HEK293 (cell line): ENCODE results near the gene GAK.

Experiments used
- CTCF ChIA-PET: fragments of 350-600 bp; formaldehyde crosslinking; extraction: SDS; loops from one replicate; lab custom pipeline; 2021; ENCODE audit warnings: antibody characterized with exemption; lab: Yijun Ruan, JAX
- POLR2A ChIA-PET: fragments of 300-600 bp; formaldehyde crosslinking; extraction: SDS; loops from one replicate; lab custom pipeline; 2020; ENCODE audit warnings: antibody characterized with exemption, inconsistent platforms; lab: Yijun Ruan, JAX
- H3K27ac ChIP-seq: fragments of 200-500 bp; sonication (Bioruptor generic); 2 replicates; pipeline ENCODE4 v1.5.1; 2014; ENCODE audit warnings: low read depth, low read length, control low read depth, inconsistent platforms; ENCODE audit errors: extremely low read depth
- H3K36me3 ChIP-seq, 2 experiments: fragments of 200-500 bp in 1 of 2; sonication (Bioruptor generic) in 1 of 2; 1 replicate in 1 of 2; 2 replicates in 1 of 2; pipeline ENCODE4 v1.5.1; 2014 to 2017; ENCODE audit warnings: inconsistent platforms in 2 of 2, low read length in 2 of 2; ENCODE audit not compliant: control insufficient read depth in 2 of 2, insufficient read depth in 1 of 2
- H3K4me1 ChIP-seq: fragments of 200-500 bp; sonication (Bioruptor generic); 2 replicates; pipeline ENCODE4 v1.5.1; 2014; ENCODE audit warnings: mild to moderate bottlenecking, low read length, inconsistent platforms; ENCODE audit not compliant: control insufficient read depth, insufficient read depth
- H3K4me3 ChIP-seq: 2 replicates; pipeline ENCODE4 v1.5.1; 2011; ENCODE audit warnings: low read depth, mild to moderate bottlenecking, control low read depth, low read length, moderate library complexity
- H3K9me3 ChIP-seq: fragments of 200-500 bp; sonication (Bioruptor generic); 2 replicates; pipeline ENCODE4 v1.5.1; 2014; ENCODE audit warnings: low read depth, low read length, inconsistent platforms; ENCODE audit not compliant: control insufficient read depth, insufficient read depth
- EGR2 ChIP-seq: fragments of 450-650 bp; formaldehyde crosslinking; IDR thresholded peaks from 2 replicates; pipeline ENCODE4 v1.5.1; 2016; ENCODE audit warnings: low read depth, missing biosample characterization, missing genetic modification characterization
- HIC1 ChIP-seq: fragments of 450-650 bp; formaldehyde crosslinking; IDR thresholded peaks from 2 replicates; pipeline ENCODE4 v1.5.1; 2016; ENCODE audit warnings: missing biosample characterization, missing genetic modification characterization
- HOXA7 ChIP-seq: sonication (generic); formaldehyde crosslinking; IDR thresholded peaks from 2 replicates; pipeline ENCODE4 v1.8.1; 2022; ENCODE audit warnings: missing genetic modification reagents, borderline replicate concordance
- REST ChIP-seq: fragments of 450-650 bp; formaldehyde crosslinking; IDR thresholded peaks from 2 replicates; pipeline ENCODE4 v1.5.1; 2016; ENCODE audit warnings: missing biosample characterization, missing genetic modification characterization
- ZFP69B ChIP-seq: fragments of 450-650 bp; formaldehyde crosslinking; IDR thresholded peaks from 2 replicates; pipeline ENCODE4 v1.5.1; 2016; ENCODE audit warnings: missing biosample characterization, missing genetic modification characterization
- ZIC2 ChIP-seq: fragments of 450-650 bp; formaldehyde crosslinking; IDR thresholded peaks from 2 replicates; pipeline ENCODE4 v1.5.1; 2016; ENCODE audit warnings: missing biosample characterization, missing genetic modification characterization
- ZNF121 ChIP-seq: fragments of 450-650 bp; formaldehyde crosslinking; IDR thresholded peaks from 2 replicates; pipeline ENCODE4 v1.5.1; 2016; ENCODE audit warnings: missing biosample characterization, missing genetic modification characterization
- ZNF140 ChIP-seq: fragments of 450-650 bp; formaldehyde crosslinking; IDR thresholded peaks from 2 replicates; pipeline ENCODE4 v1.5.1; 2016; ENCODE audit warnings: missing biosample characterization, missing genetic modification characterization
- ZNF174 ChIP-seq: fragments of 450-650 bp; formaldehyde crosslinking; IDR thresholded peaks from 2 replicates; pipeline ENCODE4 v1.5.0; 2017; ENCODE audit warnings: missing biosample characterization, mild to moderate bottlenecking, missing genetic modification characterization
- ZNF274 ChIP-seq, 2 experiments: fragments of 200-500 bp in 1 of 2; fragments of 450-650 bp in 1 of 2; sonication (Bioruptor generic) in 1 of 2; formaldehyde crosslinking in 1 of 2; IDR thresholded peaks; 2 replicates each; pipeline versions ENCODE4 v1.5.1 to v1.6.1; 2014 to 2016; ENCODE audit warnings: borderline replicate concordance in 1 of 2, inconsistent platforms in 1 of 2, low read length in 1 of 2, missing biosample characterization in 1 of 2, missing genetic modification characterization in 1 of 2
- ZNF302 ChIP-seq: fragments of 450-650 bp; formaldehyde crosslinking; IDR thresholded peaks from 2 replicates; pipeline ENCODE4 v1.5.1; 2016; ENCODE audit warnings: missing biosample characterization, missing genetic modification characterization, low read depth
- ZNF341 ChIP-seq: fragments of 450-650 bp; formaldehyde crosslinking; IDR thresholded peaks from 2 replicates; pipeline ENCODE4; 2016; ENCODE audit warnings: low read depth, missing biosample characterization, missing genetic modification characterization
- ZNF394 ChIP-seq: fragments of 450-650 bp; formaldehyde crosslinking; IDR thresholded peaks from 2 replicates; pipeline ENCODE4 v1.5.1; 2016; ENCODE audit warnings: missing biosample characterization, missing genetic modification characterization, mild to moderate bottlenecking, moderate library complexity, borderline replicate concordance
- ZNF398 ChIP-seq: fragments of 450-650 bp; formaldehyde crosslinking; IDR thresholded peaks from 2 replicates; pipeline ENCODE4 v1.5.1; 2017; ENCODE audit warnings: missing biosample characterization, missing genetic modification characterization
- ZNF404 ChIP-seq: fragments of 450-650 bp; formaldehyde crosslinking; IDR thresholded peaks from 2 replicates; pipeline ENCODE4 v1.5.1; 2017; ENCODE audit warnings: missing biosample characterization, missing genetic modification characterization
- ZNF501 ChIP-seq: fragments of 450-650 bp; formaldehyde crosslinking; IDR thresholded peaks from 2 replicates; pipeline ENCODE4 v1.5.1; 2016; ENCODE audit warnings: missing biosample characterization, missing genetic modification characterization
- ZNF530 ChIP-seq: fragments of 450-650 bp; formaldehyde crosslinking; IDR thresholded peaks from 2 replicates; pipeline ENCODE4 v1.5.1; 2016; ENCODE audit warnings: low read depth, missing biosample characterization, missing genetic modification characterization
- ZNF571 ChIP-seq: fragments of 450-650 bp; formaldehyde crosslinking; IDR thresholded peaks from 2 replicates; pipeline ENCODE4 v1.5.0; 2017; ENCODE audit warnings: missing biosample characterization, missing genetic modification characterization
- ZNF704 ChIP-seq: fragments of 450-650 bp; formaldehyde crosslinking; IDR thresholded peaks from 2 replicates; pipeline ENCODE4 v1.5.1; 2016; ENCODE audit warnings: missing biosample characterization, missing genetic modification characterization
- ZSCAN4 ChIP-seq: fragments of 450-650 bp; formaldehyde crosslinking; IDR thresholded peaks from 2 replicates; pipeline ENCODE4 v1.5.1; 2017; ENCODE audit warnings: missing biosample characterization, missing genetic modification characterization

The GAK gene

GRCh38 chr4:871484-871883 is 60.6 kb downstream of the GAK start (continued):
- no peak for TF ChIP-seq REST (tag by site-specific recombination)
- no peak for TF ChIP-seq ZNF174
- no peak for TF ChIP-seq ZNF530 (tag by site-specific recombination)
- no peak for TF ChIP-seq ZNF501 (tag by site-specific recombination)
- no peak for TF ChIP-seq ZNF404 (tag by site-specific recombination)
- TF ChIP-seq ZNF704, result no peak
- TF ChIP-seq ZNF121 (tag by site-specific recombination), result no peak
- TF ChIP-seq ZNF140 (tag by site-specific recombination), result no peak

GRCh38 chr4:870951-871350 is 61.2 kb downstream of the GAK start:
- no peaks in the 10 kb centered on the region for H3K9me3 ChIP-seq
- H3K4me1 ChIP-seq, result no peaks in the 10 kb centered on the region
- ChIA-PET CTCF (no interaction called here), POLR2A (no interaction called here)
- no peak overlapping the region for H3K27ac ChIP-seq
- TF ChIP-seq ZNF274 (IDR thresholded peaks at IDR 0.05; ENCODE audit: low read length), result no peak
- no peak for TF ChIP-seq ZNF274 (tag by site-specific recombination; IDR thresholded peaks at IDR 0.05; ENCODE audit: borderline replicate concordance)
- no peak for TF ChIP-seq ZFP69B (tag by site-specific recombination)
- peak; percentile 71 for TF ChIP-seq ZIC2 (tag by site-specific recombination)
- peaks cover 0 to 85% of the 10 kb centered on the region in 2 experiments; a peak in 1 of 3 replicates for H3K36me3 ChIP-seq
- H3K4me3 ChIP-seq, result no peak overlapping the region

- Histone ChIP-seq H3K4me1 (no peaks in the 10 kb centered on the region), H3K27ac (no peak overlapping the region), H3K9me3 (no peaks in the 10 kb centered on the region), H3K4me3 (no peak overlapping the region), H3K36me3 (peaks cover 0 to 85% of the 10 kb centered on the region in 2 experiments; a peak in 1 of 3 replicates)
- TF ChIP-seq ZNF394 (tag by site-specific recombination) (no peak), ZNF398 (tag by site-specific recombination) (no peak), ZNF341 (no peak), HOXA7 (no peak), EGR2 (tag by site-specific recombination) (no peak), HIC1 (no peak), ZNF302 (tag by site-specific recombination) (no peak), ZNF571 (tag by site-specific recombination) (no peak), ZSCAN4 (peak; percentile 72)
- ChIA-PET POLR2A (no interaction called here), CTCF (no interaction called here)
Measured at GRCh38 chr4:869776-870175, 62.3 kb downstream of the GAK start.
